GM23338 (cell line): ENCODE measurements around the gene GOLT1A. TPM values are rescaled to one million over a fixed set of nuclear protein-coding genes. Genes with fewer than 3 reads are reported as not detected.

Experiments
- CREB1 ChIP-seq: fragments of 250-450 bp; sonication (Bioruptor Pico); IDR thresholded peaks from 2 replicates; pipeline ENCODE4 v1.5.0; 2020; ENCODE audit warnings: low read depth, mild to moderate bottlenecking, moderate library complexity
- NANOG ChIP-seq: IDR thresholded peaks from 2 replicates; pipeline ENCODE4 v1.6.1; 2016; ENCODE audit warnings: antibody characterized with exemption, borderline replicate concordance
- POLR2AphosphoS5 ChIP-seq: IDR thresholded peaks from 2 replicates; pipeline ENCODE4 v1.6.1; 2016; ENCODE audit warnings: antibody characterized with exemption, low read depth
- polyA plus RNA-seq: library from polyadenylated mRNA; unstranded; fragments of >200 nt; fragmentation: Nextera tagmentation; extraction: Ambion mirVana; gene quantifications from 2 replicates; pipeline ENCODE4 v1.2.1, GENCODE V29; 2016
- total RNA-seq: library from RNA; depleted of rRNA; stranded (reverse); fragments of >200 nt; shearing (Covaris generic); gene quantifications from 2 replicates; pipeline ENCODE4 v1.2.3, GENCODE V29; 2014
- TF ChIP-seq, protein P1 (sequence below): fragments of 250-450 bp; sonication (Bioruptor Pico); IDR thresholded peaks from 2 replicates; pipeline ENCODE4 v1.5.0; 2020; ENCODE audit warnings: mild to moderate bottlenecking, moderate library complexity
- TF ChIP-seq, protein P2 (sequence below), 2 experiments: fragments of 200-600 bp in 1 of 2; sonication (generic) in 1 of 2; conservative IDR thresholded peaks; 2 replicates each; pipeline versions ENCODE4 v1.5.1 to v1.6.1; 2016 to 2017; ENCODE audit warnings: antibody characterized with exemption in 2 of 2, low read depth in 2 of 2, mild to moderate bottlenecking in 2 of 2, moderate library complexity in 1 of 2
- TF ChIP-seq, protein P3 (sequence below): IDR thresholded peaks from one replicate; pipeline ENCODE4 v1.6.1; 2018; ENCODE audit warnings: antibody characterized with exemption; ENCODE audit not compliant: unreplicated experiment

Gene GOLT1A
- total and polyA plus RNA-seq, 2 experiments from 2014 or later = 3.0 to 7.2 TPM

DNA sequence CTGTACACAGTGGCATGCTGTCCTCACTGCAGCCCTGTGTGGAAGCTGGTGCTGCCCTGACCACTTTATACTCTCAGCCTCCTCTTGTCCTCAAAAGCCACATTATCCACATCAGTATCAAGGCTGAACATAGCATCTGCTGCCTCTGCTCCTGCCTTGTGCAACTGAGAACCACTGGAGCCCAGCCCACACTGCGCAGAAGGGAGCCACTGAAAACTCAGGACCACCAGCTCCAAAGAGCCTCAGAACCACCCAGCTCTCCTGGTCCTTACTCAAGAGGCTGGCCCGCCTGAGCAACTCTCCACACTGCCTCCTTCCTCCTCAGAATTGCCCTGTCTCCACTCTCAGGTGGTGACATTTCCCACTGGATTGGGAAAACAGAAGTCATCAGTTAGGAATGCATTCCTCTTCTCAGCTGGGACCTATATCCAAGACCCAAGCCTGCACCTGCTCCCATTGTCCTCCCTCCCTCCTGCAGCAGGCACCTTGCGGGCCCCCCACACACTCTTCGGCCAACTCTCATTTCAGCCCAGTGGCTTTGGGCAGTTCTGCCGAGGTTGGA lies 10.5 kb downstream of the GOLT1A start (continued):
- TF ChIP-seq, protein P1, sequence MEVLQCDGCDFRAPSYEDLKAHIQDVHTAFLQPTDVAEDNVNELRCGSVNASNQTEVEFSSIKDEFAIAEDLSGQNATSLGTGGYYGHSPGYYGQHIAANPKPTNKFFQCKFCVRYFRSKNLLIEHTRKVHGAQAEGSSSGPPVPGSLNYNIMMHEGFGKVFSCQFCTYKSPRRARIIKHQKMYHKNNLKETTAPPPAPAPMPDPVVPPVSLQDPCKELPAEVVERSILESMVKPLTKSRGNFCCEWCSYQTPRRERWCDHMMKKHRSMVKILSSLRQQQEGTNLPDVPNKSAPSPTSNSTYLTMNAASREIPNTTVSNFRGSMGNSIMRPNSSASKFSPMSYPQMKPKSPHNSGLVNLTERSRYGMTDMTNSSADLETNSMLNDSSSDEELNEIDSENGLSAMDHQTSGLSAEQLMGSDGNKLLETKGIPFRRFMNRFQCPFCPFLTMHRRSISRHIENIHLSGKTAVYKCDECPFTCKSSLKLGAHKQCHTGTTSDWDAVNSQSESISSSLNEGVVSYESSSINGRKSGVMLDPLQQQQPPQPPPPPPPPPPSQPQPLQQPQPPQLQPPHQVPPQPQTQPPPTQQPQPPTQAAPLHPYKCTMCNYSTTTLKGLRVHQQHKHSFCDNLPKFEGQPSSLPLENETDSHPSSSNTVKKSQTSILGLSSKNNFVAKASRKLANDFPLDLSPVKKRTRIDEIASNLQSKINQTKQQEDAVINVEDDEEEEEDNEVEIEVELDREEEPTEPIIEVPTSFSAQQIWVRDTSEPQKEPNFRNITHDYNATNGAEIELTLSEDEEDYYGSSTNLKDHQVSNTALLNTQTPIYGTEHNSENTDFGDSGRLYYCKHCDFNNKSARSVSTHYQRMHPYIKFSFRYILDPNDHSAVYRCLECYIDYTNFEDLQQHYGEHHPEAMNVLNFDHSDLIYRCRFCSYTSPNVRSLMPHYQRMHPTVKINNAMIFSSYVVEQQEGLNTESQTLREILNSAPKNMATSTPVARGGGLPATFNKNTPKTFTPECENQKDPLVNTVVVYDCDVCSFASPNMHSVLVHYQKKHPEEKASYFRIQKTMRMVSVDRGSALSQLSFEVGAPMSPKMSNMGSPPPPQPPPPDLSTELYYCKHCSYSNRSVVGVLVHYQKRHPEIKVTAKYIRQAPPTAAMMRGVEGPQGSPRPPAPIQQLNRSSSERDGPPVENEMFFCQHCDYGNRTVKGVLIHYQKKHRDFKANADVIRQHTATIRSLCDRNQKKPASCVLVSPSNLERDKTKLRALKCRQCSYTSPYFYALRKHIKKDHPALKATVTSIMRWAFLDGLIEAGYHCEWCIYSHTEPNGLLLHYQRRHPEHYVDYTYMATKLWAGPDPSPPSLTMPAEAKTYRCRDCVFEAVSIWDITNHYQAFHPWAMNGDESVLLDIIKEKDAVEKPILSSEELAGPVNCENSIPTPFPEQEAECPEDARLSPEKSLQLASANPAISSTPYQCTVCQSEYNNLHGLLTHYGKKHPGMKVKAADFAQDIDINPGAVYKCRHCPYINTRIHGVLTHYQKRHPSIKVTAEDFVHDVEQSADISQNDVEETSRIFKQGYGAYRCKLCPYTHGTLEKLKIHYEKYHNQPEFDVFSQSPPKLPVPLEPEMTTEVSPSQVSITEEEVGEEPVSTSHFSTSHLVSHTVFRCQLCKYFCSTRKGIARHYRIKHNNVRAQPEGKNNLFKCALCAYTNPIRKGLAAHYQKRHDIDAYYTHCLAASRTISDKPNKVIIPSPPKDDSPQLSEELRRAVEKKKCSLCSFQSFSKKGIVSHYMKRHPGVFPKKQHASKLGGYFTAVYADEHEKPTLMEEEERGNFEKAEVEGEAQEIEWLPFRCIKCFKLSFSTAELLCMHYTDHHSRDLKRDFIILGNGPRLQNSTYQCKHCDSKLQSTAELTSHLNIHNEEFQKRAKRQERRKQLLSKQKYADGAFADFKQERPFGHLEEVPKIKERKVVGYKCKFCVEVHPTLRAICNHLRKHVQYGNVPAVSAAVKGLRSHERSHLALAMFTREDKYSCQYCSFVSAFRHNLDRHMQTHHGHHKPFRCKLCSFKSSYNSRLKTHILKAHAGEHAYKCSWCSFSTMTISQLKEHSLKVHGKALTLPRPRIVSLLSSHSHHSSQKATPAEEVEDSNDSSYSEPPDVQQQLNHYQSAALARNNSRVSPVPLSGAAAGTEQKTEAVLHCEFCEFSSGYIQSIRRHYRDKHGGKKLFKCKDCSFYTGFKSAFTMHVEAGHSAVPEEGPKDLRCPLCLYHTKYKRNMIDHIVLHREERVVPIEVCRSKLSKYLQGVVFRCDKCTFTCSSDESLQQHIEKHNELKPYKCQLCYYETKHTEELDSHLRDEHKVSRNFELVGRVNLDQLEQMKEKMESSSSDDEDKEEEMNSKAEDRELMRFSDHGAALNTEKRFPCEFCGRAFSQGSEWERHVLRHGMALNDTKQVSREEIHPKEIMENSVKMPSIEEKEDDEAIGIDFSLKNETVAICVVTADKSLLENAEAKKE (CRISPR knock-in tag) = no peak
- TF ChIP-seq, protein P2, sequence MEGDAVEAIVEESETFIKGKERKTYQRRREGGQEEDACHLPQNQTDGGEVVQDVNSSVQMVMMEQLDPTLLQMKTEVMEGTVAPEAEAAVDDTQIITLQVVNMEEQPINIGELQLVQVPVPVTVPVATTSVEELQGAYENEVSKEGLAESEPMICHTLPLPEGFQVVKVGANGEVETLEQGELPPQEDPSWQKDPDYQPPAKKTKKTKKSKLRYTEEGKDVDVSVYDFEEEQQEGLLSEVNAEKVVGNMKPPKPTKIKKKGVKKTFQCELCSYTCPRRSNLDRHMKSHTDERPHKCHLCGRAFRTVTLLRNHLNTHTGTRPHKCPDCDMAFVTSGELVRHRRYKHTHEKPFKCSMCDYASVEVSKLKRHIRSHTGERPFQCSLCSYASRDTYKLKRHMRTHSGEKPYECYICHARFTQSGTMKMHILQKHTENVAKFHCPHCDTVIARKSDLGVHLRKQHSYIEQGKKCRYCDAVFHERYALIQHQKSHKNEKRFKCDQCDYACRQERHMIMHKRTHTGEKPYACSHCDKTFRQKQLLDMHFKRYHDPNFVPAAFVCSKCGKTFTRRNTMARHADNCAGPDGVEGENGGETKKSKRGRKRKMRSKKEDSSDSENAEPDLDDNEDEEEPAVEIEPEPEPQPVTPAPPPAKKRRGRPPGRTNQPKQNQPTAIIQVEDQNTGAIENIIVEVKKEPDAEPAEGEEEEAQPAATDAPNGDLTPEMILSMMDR (conservative IDR thresholded peaks at IDR 0.05; ENCODE audit: low read depth in 2 of 2) = no peak
- TF ChIP-seq, protein P3, sequence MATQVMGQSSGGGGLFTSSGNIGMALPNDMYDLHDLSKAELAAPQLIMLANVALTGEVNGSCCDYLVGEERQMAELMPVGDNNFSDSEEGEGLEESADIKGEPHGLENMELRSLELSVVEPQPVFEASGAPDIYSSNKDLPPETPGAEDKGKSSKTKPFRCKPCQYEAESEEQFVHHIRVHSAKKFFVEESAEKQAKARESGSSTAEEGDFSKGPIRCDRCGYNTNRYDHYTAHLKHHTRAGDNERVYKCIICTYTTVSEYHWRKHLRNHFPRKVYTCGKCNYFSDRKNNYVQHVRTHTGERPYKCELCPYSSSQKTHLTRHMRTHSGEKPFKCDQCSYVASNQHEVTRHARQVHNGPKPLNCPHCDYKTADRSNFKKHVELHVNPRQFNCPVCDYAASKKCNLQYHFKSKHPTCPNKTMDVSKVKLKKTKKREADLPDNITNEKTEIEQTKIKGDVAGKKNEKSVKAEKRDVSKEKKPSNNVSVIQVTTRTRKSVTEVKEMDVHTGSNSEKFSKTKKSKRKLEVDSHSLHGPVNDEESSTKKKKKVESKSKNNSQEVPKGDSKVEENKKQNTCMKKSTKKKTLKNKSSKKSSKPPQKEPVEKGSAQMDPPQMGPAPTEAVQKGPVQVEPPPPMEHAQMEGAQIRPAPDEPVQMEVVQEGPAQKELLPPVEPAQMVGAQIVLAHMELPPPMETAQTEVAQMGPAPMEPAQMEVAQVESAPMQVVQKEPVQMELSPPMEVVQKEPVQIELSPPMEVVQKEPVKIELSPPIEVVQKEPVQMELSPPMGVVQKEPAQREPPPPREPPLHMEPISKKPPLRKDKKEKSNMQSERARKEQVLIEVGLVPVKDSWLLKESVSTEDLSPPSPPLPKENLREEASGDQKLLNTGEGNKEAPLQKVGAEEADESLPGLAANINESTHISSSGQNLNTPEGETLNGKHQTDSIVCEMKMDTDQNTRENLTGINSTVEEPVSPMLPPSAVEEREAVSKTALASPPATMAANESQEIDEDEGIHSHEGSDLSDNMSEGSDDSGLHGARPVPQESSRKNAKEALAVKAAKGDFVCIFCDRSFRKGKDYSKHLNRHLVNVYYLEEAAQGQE = no peak
- no peak for TF ChIP-seq NANOG
- TF ChIP-seq POLR2AphosphoS5 = no peak
- TF ChIP-seq CREB1 (CRISPR knock-in tag) = no peak
